GM23338 (cell line): Measurements from ENCODE around the gene DLG5. TPM values are rescaled to one million over a fixed set of nuclear protein-coding genes. Genes with fewer than 3 reads are reported as not detected.

Source experiments
- ATAC-seq: fragments of 200-7000 bp; cut with Tn5 transposase; 3 replicates; pipeline ENCODE4 v1.9.1; 2020
- DNase-seq: peaks from one replicate; pipeline ENCODE4 v3.0.0-alpha.2; 2015; ENCODE audit warnings: low spot score
- H2AFZ ChIP-seq: fragments of 200-600 bp; sonication (generic); 2 replicates; pipeline ENCODE4 v1.8.0; 2016; ENCODE audit warnings: antibody characterized with exemption, mild to moderate bottlenecking, moderate library complexity
- H3F3A ChIP-seq: fragments of 200-600 bp; sonication (generic); replicated peaks from 2 replicates; pipeline ENCODE4 v1.8.0; 2017; ENCODE audit warnings: antibody characterized with exemption, mixed run types, low read depth
- H3K27ac ChIP-seq: fragments of 200-600 bp; sonication (generic); 2 replicates; pipeline ENCODE4 v1.6.1; 2016; ENCODE audit warnings: low read depth
- H3K27me3 ChIP-seq: fragments of 200-600 bp; sonication (generic); 2 replicates; pipeline ENCODE4 v1.8.0; 2016; ENCODE audit warnings: mild to moderate bottlenecking, mixed run types, moderate library complexity; ENCODE audit not compliant: insufficient read depth
- H3K36me3 ChIP-seq: fragments of 200-600 bp; sonication (generic); 2 replicates; pipeline ENCODE4 v1.8.0; 2016; ENCODE audit warnings: mild to moderate bottlenecking; ENCODE audit not compliant: insufficient read depth
- H3K4me1 ChIP-seq: fragments of 200-600 bp; sonication (generic); 2 replicates; pipeline ENCODE4 v1.8.0; 2016; ENCODE audit warnings: mild to moderate bottlenecking, moderate library complexity; ENCODE audit not compliant: insufficient read depth
- H3K4me2 ChIP-seq: fragments of 200-600 bp; sonication (generic); 2 replicates; pipeline ENCODE4 v1.7.1; 2017; ENCODE audit warnings: mixed run types
- H3K4me3 ChIP-seq: fragments of 200-600 bp; sonication (generic); 2 replicates; pipeline ENCODE4 v1.6.1; 2016; ENCODE audit warnings: mixed run types
- H3K79me2 ChIP-seq: fragments of 200-600 bp; sonication (generic); replicated peaks from 2 replicates; pipeline ENCODE4 v1.8.0; 2017; ENCODE audit warnings: mild to moderate bottlenecking; ENCODE audit not compliant: insufficient read depth
- H3K9me2 ChIP-seq: fragments of 200-600 bp; sonication (generic); 2 replicates; pipeline ENCODE4 v1.8.0; 2017; ENCODE audit not compliant: insufficient read depth
- H4K20me1 ChIP-seq: fragments of 200-600 bp; sonication (generic); replicated peaks from 2 replicates; pipeline ENCODE4 v1.8.0; 2017; ENCODE audit warnings: mild to moderate bottlenecking; ENCODE audit not compliant: insufficient read depth
- H3K27ac Mint-ChIP-seq: 2 replicates; pipeline ENCODE4 v1.8.0; 2020; ENCODE audit warnings: inconsistent platforms, mild to moderate bottlenecking, moderate library complexity, mixed read lengths
- H3K27me3 Mint-ChIP-seq: 3 replicates; pipeline ENCODE4 v1.8.0; 2022; ENCODE audit warnings: low read depth, mild to moderate bottlenecking, moderate library complexity, mixed read lengths, inconsistent platforms; ENCODE audit not compliant: insufficient read depth, poor library complexity
- H3K36me3 Mint-ChIP-seq: 3 replicates; pipeline ENCODE4 v1.8.0; 2021; ENCODE audit warnings: low read depth, mild to moderate bottlenecking, inconsistent platforms, moderate library complexity, mixed read lengths
- H3K4me1 Mint-ChIP-seq: 3 replicates; pipeline ENCODE4 v1.8.0; 2020; ENCODE audit warnings: mild to moderate bottlenecking, inconsistent platforms, mixed read lengths
- H3K4me3 Mint-ChIP-seq: 3 replicates; pipeline ENCODE4 v1.8.0; 2021; ENCODE audit warnings: moderate library complexity, mild to moderate bottlenecking, inconsistent platforms, mixed read lengths
- H3K9me3 Mint-ChIP-seq: 3 replicates; pipeline ENCODE4 v1.8.0; 2020; ENCODE audit warnings: moderate library complexity, mild to moderate bottlenecking, inconsistent platforms, mixed read lengths
- CREB1 ChIP-seq: fragments of 250-450 bp; sonication (Bioruptor Pico); IDR thresholded peaks from 2 replicates; pipeline ENCODE4 v1.5.0; 2020; ENCODE audit warnings: low read depth, mild to moderate bottlenecking, moderate library complexity
- EZH2 ChIP-seq: fragments of 200-600 bp; sonication (generic); IDR thresholded peaks from one replicate; pipeline ENCODE4 v1.8.0; 2017; ENCODE audit warnings: antibody characterized with exemption, mild to moderate bottlenecking, low read depth; ENCODE audit not compliant: unreplicated experiment
- EZH2phosphoT487 ChIP-seq: fragments of 200-600 bp; sonication (generic); IDR thresholded peaks from one replicate; pipeline ENCODE4 v1.8.1; 2018; ENCODE audit warnings: antibody characterized with exemption; ENCODE audit not compliant: unreplicated experiment
- JUNB ChIP-seq: IDR thresholded peaks from one replicate; pipeline ENCODE4 v1.6.1; 2016; ENCODE audit warnings: antibody characterized with exemption; ENCODE audit not compliant: unreplicated experiment
- NANOG ChIP-seq: IDR thresholded peaks from 2 replicates; pipeline ENCODE4 v1.6.1; 2016; ENCODE audit warnings: antibody characterized with exemption, borderline replicate concordance
- POLR2AphosphoS5 ChIP-seq: IDR thresholded peaks from 2 replicates; pipeline ENCODE4 v1.6.1; 2016; ENCODE audit warnings: antibody characterized with exemption, low read depth
- STAT1 ChIP-seq: IDR thresholded peaks from one replicate; pipeline ENCODE4 v1.6.1; 2016; ENCODE audit warnings: antibody characterized with exemption; ENCODE audit not compliant: unreplicated experiment
- ZNF114 ChIP-seq: fragments of 250-450 bp; sonication (Bioruptor Pico); IDR thresholded peaks from 2 replicates; pipeline ENCODE4 v1.5.0; 2020; ENCODE audit warnings: mild to moderate bottlenecking, moderate library complexity
- ZNF331 ChIP-seq: fragments of 250-450 bp; sonication (Bioruptor Pico); IDR thresholded peaks from 2 replicates; pipeline ENCODE4 v1.5.0; 2020; ENCODE audit warnings: low read depth, mild to moderate bottlenecking, moderate library complexity
- polyA plus RNA-seq: library from polyadenylated mRNA; unstranded; fragments of >200 nt; fragmentation: Nextera tagmentation; extraction: Ambion mirVana; gene quantifications from 2 replicates; pipeline ENCODE4 v1.2.1, GENCODE V29; 2016
- total RNA-seq: library from RNA; depleted of rRNA; stranded (reverse); fragments of >200 nt; shearing (Covaris generic); gene quantifications from 2 replicates; pipeline ENCODE4 v1.2.3, GENCODE V29; 2014
- TF ChIP-seq, protein P1 (sequence below): IDR thresholded peaks from one replicate; pipeline ENCODE4 v1.6.1; 2018; ENCODE audit warnings: antibody characterized with exemption; ENCODE audit not compliant: unreplicated experiment
- TF ChIP-seq, protein P2 (sequence below): IDR thresholded peaks from 2 replicates; pipeline ENCODE4 v1.6.1; 2016; ENCODE audit warnings: antibody characterized with exemption
- TF ChIP-seq, protein P3 (sequence below), 2 experiments: fragments of 200-600 bp in 1 of 2; sonication (generic) in 1 of 2; conservative IDR thresholded peaks; 2 replicates each; pipeline versions ENCODE4 v1.5.1 to v1.6.1; 2016 to 2017; ENCODE audit warnings: antibody characterized with exemption in 2 of 2, low read depth in 2 of 2, mild to moderate bottlenecking in 2 of 2, moderate library complexity in 1 of 2
- TF ChIP-seq, protein P4 (sequence below): fragments of 250-450 bp; sonication (Bioruptor Pico); IDR thresholded peaks from 2 replicates; pipeline ENCODE4 v1.5.0; 2020; ENCODE audit warnings: mild to moderate bottlenecking, moderate library complexity

DLG5 gene
- total and polyA plus RNA-seq, 2 experiments from 2014 or later, result 7.4 to 66.6 TPM

DNA sequence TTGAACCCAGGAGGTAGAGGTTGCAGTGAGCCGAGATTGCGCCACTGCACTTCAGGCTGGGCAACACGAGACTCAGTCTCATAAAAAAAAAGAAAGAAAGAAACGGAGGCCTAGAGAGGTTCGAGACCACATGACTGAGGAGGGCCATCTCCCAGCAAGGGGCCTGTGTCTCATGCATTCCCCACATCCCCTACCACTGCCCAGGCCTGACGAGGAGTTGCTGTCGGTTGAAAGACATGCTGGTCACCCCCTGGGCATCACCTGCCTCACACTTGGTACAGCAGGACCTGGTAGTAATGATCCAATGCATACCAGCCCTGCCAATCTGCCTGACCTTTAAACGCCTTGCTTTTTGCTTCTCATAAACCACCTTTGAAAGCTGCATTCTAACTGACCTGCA, 85.9 kb downstream of the DLG5 start:
- H3K27ac ChIP-seq, result no peak overlapping the region
- no peaks in the 10 kb centered on the region for H3K9me2 ChIP-seq
- peaks cover 7% of the 10 kb centered on the region; the same call in 1 of the 2 replicates for H3K4me1 ChIP-seq
- no peak overlapping the region for H3K4me3 ChIP-seq
- TF ChIP-seq STAT1 (no peak), ZNF331 (CRISPR knock-in tag) (no peak), ZNF114 (CRISPR knock-in tag) (no peak), NANOG (no peak), CREB1 (no peak), JUNB (no peak), EZH2phosphoT487 (no peak), EZH2 (no peak), POLR2AphosphoS5 (no peak)
- TF ChIP-seq, protein P1, sequence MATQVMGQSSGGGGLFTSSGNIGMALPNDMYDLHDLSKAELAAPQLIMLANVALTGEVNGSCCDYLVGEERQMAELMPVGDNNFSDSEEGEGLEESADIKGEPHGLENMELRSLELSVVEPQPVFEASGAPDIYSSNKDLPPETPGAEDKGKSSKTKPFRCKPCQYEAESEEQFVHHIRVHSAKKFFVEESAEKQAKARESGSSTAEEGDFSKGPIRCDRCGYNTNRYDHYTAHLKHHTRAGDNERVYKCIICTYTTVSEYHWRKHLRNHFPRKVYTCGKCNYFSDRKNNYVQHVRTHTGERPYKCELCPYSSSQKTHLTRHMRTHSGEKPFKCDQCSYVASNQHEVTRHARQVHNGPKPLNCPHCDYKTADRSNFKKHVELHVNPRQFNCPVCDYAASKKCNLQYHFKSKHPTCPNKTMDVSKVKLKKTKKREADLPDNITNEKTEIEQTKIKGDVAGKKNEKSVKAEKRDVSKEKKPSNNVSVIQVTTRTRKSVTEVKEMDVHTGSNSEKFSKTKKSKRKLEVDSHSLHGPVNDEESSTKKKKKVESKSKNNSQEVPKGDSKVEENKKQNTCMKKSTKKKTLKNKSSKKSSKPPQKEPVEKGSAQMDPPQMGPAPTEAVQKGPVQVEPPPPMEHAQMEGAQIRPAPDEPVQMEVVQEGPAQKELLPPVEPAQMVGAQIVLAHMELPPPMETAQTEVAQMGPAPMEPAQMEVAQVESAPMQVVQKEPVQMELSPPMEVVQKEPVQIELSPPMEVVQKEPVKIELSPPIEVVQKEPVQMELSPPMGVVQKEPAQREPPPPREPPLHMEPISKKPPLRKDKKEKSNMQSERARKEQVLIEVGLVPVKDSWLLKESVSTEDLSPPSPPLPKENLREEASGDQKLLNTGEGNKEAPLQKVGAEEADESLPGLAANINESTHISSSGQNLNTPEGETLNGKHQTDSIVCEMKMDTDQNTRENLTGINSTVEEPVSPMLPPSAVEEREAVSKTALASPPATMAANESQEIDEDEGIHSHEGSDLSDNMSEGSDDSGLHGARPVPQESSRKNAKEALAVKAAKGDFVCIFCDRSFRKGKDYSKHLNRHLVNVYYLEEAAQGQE, result no peak
- TF ChIP-seq, protein P2, sequence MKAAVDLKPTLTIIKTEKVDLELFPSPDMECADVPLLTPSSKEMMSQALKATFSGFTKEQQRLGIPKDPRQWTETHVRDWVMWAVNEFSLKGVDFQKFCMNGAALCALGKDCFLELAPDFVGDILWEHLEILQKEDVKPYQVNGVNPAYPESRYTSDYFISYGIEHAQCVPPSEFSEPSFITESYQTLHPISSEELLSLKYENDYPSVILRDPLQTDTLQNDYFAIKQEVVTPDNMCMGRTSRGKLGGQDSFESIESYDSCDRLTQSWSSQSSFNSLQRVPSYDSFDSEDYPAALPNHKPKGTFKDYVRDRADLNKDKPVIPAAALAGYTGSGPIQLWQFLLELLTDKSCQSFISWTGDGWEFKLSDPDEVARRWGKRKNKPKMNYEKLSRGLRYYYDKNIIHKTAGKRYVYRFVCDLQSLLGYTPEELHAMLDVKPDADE, result no peak
- TF ChIP-seq, protein P3, sequence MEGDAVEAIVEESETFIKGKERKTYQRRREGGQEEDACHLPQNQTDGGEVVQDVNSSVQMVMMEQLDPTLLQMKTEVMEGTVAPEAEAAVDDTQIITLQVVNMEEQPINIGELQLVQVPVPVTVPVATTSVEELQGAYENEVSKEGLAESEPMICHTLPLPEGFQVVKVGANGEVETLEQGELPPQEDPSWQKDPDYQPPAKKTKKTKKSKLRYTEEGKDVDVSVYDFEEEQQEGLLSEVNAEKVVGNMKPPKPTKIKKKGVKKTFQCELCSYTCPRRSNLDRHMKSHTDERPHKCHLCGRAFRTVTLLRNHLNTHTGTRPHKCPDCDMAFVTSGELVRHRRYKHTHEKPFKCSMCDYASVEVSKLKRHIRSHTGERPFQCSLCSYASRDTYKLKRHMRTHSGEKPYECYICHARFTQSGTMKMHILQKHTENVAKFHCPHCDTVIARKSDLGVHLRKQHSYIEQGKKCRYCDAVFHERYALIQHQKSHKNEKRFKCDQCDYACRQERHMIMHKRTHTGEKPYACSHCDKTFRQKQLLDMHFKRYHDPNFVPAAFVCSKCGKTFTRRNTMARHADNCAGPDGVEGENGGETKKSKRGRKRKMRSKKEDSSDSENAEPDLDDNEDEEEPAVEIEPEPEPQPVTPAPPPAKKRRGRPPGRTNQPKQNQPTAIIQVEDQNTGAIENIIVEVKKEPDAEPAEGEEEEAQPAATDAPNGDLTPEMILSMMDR (conservative IDR thresholded peaks at IDR 0.05; ENCODE audit: low read depth in 2 of 2), result no peak
- TF ChIP-seq, protein P4, sequence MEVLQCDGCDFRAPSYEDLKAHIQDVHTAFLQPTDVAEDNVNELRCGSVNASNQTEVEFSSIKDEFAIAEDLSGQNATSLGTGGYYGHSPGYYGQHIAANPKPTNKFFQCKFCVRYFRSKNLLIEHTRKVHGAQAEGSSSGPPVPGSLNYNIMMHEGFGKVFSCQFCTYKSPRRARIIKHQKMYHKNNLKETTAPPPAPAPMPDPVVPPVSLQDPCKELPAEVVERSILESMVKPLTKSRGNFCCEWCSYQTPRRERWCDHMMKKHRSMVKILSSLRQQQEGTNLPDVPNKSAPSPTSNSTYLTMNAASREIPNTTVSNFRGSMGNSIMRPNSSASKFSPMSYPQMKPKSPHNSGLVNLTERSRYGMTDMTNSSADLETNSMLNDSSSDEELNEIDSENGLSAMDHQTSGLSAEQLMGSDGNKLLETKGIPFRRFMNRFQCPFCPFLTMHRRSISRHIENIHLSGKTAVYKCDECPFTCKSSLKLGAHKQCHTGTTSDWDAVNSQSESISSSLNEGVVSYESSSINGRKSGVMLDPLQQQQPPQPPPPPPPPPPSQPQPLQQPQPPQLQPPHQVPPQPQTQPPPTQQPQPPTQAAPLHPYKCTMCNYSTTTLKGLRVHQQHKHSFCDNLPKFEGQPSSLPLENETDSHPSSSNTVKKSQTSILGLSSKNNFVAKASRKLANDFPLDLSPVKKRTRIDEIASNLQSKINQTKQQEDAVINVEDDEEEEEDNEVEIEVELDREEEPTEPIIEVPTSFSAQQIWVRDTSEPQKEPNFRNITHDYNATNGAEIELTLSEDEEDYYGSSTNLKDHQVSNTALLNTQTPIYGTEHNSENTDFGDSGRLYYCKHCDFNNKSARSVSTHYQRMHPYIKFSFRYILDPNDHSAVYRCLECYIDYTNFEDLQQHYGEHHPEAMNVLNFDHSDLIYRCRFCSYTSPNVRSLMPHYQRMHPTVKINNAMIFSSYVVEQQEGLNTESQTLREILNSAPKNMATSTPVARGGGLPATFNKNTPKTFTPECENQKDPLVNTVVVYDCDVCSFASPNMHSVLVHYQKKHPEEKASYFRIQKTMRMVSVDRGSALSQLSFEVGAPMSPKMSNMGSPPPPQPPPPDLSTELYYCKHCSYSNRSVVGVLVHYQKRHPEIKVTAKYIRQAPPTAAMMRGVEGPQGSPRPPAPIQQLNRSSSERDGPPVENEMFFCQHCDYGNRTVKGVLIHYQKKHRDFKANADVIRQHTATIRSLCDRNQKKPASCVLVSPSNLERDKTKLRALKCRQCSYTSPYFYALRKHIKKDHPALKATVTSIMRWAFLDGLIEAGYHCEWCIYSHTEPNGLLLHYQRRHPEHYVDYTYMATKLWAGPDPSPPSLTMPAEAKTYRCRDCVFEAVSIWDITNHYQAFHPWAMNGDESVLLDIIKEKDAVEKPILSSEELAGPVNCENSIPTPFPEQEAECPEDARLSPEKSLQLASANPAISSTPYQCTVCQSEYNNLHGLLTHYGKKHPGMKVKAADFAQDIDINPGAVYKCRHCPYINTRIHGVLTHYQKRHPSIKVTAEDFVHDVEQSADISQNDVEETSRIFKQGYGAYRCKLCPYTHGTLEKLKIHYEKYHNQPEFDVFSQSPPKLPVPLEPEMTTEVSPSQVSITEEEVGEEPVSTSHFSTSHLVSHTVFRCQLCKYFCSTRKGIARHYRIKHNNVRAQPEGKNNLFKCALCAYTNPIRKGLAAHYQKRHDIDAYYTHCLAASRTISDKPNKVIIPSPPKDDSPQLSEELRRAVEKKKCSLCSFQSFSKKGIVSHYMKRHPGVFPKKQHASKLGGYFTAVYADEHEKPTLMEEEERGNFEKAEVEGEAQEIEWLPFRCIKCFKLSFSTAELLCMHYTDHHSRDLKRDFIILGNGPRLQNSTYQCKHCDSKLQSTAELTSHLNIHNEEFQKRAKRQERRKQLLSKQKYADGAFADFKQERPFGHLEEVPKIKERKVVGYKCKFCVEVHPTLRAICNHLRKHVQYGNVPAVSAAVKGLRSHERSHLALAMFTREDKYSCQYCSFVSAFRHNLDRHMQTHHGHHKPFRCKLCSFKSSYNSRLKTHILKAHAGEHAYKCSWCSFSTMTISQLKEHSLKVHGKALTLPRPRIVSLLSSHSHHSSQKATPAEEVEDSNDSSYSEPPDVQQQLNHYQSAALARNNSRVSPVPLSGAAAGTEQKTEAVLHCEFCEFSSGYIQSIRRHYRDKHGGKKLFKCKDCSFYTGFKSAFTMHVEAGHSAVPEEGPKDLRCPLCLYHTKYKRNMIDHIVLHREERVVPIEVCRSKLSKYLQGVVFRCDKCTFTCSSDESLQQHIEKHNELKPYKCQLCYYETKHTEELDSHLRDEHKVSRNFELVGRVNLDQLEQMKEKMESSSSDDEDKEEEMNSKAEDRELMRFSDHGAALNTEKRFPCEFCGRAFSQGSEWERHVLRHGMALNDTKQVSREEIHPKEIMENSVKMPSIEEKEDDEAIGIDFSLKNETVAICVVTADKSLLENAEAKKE (CRISPR knock-in tag), result no peak
- no peaks in the 10 kb centered on the region; the same call in 1 of the 2 replicates for H4K20me1 ChIP-seq
- H2AFZ ChIP-seq, result no peak overlapping the region
- H3K79me2 ChIP-seq, result no peaks in the 10 kb centered on the region; the same call in 1 of the 2 replicates
- H3K27ac Mint-ChIP-seq, result no peak overlapping the region
- no peak for ATAC-seq
- H3K4me3 Mint-ChIP-seq, result no peak overlapping the region
- no peak for DNase-seq
- no peaks in the 10 kb centered on the region for H3F3A ChIP-seq
- no peaks in the 10 kb centered on the region; the same call in 2 of the 3 replicates for H3K9me3 Mint-ChIP-seq
- H3K4me2 ChIP-seq, result no peak overlapping the region
- peaks cover 40% of the 10 kb centered on the region for H3K4me1 Mint-ChIP-seq
- peaks cover 51% of the 10 kb centered on the region for H3K36me3 Mint-ChIP-seq
- peaks cover 12% of the 10 kb centered on the region for H3K27me3 Mint-ChIP-seq
- H3K27me3 ChIP-seq, result no peaks in the 10 kb centered on the region
- no peaks in the 10 kb centered on the region; the same call in 1 of the 2 replicates for H3K36me3 ChIP-seq
